ENCODE measurements around the gene ZBTB5.

DNA sequence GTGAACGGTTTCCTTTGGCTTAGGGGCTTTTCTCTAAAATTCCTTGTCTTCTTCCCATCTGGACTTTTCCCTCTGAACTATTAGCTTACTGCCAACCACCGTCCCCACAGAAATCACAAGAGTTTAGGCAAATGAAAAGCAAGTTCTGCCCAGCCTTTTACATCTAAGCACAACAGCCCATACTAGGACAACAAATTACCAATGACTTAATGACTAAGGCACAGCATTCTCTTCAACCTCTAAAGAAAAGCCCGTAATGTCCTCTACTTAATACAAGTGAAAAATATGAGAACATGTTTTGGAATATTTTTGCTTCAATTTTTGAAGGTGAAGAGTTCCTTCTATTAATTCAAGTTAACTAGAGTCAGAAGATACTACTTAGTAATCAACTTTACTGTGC, 1.2 kb downstream of the ZBTB5 start:
- TF ChIP-seq, protein P1, sequence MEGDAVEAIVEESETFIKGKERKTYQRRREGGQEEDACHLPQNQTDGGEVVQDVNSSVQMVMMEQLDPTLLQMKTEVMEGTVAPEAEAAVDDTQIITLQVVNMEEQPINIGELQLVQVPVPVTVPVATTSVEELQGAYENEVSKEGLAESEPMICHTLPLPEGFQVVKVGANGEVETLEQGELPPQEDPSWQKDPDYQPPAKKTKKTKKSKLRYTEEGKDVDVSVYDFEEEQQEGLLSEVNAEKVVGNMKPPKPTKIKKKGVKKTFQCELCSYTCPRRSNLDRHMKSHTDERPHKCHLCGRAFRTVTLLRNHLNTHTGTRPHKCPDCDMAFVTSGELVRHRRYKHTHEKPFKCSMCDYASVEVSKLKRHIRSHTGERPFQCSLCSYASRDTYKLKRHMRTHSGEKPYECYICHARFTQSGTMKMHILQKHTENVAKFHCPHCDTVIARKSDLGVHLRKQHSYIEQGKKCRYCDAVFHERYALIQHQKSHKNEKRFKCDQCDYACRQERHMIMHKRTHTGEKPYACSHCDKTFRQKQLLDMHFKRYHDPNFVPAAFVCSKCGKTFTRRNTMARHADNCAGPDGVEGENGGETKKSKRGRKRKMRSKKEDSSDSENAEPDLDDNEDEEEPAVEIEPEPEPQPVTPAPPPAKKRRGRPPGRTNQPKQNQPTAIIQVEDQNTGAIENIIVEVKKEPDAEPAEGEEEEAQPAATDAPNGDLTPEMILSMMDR (IDR thresholded peaks at IDR 0.05 in 4 of 5, conservative IDR thresholded peaks at IDR 0.05 in 1 of 5): no peak
- no peak for TF ChIP-seq POLR2A (IDR thresholded peaks at IDR 0.05)

Measured in gastrocnemius medialis (tissue), 4 donors.